ENCODE data around the gene GALK2.
"Not testable (repeated sequence)": the region's sequence is repeated elsewhere in the genome, so short reads cannot be mapped to it uniquely, and the experiment has no call there.

The GALK2 gene

DNA sequence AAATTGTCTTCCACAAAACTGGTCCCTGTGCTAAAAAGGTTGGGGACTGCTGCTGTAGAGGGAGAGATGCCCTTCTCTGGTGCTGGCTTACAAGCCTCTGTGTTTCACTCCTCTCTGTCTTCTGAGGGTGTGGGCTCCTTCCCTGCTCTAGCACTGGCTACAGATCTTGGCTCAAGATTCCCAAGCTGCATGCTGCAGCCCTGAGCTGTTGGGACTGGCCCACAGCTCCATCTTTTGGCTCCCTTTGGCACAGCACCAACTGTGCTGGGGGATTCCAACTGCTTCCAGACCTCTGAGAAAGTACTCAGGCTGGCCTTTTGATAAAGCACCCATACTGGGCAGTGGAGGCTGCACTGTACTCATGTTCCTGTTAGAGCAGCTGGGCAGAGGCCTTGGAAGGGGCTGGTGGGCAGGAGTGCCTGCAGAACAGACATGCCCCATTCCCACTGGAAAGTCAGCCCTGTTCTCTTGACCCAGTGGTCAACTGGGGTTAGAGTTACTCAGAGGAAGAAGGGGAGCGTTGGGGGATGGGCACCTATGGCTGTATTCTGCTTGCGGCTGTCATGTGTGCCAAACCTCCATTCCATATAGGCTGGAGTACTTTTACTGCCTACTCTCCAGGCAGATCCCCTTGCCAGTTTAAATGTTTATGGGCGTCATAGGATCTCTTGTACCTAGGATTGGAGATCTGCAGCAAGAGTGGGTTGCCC is 55.7 kb downstream of the GALK2 start:
- no peak for DNase-seq

GRCh38 chr15:49227602-49228001 is 57.6 kb downstream of the GALK2 start:
- no peak for DNase-seq

- DNase-seq = no peak
Observed at GRCh38 chr15:49229922-49230321, 59.9 kb downstream of the GALK2 start.

DNA sequence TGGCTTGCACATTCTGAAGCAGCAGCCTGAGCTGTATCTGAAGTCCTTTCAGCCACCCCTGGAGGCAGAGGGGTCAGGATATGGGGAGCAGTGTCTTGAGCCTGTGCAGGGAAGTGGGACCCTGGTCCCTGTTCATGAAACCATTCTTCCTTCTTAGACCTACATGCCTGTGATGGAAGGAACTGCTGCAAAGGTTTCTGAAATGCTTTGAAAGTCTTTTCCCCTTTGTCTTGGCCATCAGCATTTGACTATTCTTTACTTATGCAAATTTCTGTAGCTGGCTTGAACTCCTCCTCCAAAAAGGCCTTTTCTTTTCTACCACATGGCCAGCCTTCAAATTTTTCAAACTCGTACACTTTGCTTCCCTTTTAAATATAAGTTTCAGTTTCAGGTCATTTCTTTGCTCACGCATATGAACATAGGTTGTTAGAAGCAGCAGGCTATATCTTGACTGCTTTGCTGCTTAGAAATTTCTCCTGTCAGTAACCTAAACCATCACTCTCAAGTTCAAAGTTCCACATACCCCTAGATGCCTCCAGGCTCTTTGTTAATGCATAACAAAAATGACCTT is 62.3 kb downstream of the GALK2 start:
- no peak for DNase-seq

GRCh38 chr15:49235446-49236124 is 65.5 kb downstream of the GALK2 start:
- no peak for DNase-seq

DNA sequence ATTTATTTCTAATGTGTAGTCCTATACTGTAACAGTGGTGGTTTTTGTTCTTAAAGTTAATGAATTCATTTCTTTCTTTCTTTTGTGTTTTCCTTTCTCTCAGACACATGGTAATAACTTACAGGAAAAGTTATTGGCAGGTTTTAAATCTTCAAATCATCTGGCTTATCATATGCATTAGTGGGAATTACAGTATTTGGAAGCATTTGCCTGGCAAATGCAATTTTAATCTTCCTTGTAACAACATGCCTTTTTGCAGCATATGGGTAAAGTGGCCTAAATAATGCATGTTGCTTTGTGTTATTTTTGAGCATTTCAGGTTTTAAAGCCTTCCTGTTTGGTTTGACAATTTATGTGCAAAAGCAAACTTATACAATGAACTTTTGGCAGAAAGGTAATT is 66.8 kb downstream of the GALK2 start:
- DNase-seq = no peak

DNA sequence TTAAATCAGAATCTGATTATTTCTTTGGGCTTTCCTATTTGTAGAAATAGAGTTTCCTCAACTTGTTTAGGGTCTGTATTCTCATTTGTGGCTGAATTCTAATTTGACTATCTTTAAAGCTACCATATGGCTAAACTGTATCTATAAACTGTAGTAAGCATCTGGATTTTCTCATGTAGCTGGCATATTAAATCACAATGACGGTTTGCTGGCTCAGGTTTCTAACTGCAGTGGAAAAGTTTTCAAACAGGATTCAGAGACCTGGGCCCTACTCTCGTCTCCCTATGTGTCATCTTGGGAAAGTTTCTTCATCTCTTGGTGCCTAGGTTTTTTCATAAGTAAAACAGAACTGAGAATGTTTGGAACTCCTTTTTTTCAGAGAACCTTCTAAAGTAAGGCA is 68.3 kb downstream of the GALK2 start:
- DNase-seq = no peak

DNA sequence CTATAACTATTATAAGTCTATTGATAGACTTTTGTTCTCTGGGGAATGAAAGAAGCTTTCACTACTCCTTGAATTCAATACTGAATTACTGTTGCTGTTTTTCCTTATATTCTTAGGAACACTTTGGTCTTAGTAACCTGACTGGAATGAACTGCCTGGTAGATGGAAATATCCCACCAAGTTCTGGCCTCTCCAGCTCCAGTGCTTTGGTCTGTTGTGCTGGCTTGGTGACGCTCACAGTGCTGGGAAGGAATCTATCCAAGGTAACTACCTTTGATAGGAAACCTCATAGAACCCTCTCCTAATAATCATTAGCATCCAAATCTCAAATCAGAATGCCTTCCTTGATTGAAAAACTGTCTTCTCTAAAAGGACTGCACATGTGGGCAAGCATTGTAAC is 69.1 kb downstream of the GALK2 start:
- no peak for DNase-seq

DNA sequence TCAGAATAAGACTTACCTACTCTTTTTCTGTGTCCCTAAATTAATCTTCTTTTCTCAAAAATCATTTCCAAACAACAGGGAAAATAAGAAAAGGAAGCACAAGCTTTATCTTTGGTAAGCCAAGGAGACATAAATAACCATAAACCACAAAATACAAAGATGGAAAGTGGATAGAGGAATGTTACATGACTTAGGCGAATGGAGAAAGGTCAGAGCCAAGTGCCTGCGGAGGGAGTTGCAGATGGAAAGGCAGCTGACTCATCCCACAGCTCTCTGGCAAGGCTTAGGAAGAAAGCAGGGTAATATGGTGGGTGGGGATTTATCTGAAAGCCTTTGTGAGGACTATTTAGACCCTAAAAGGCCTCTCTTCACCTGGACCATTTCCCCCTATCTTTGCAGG is 72.8 kb downstream of the GALK2 start:
- DNase-seq = no peak

DNA sequence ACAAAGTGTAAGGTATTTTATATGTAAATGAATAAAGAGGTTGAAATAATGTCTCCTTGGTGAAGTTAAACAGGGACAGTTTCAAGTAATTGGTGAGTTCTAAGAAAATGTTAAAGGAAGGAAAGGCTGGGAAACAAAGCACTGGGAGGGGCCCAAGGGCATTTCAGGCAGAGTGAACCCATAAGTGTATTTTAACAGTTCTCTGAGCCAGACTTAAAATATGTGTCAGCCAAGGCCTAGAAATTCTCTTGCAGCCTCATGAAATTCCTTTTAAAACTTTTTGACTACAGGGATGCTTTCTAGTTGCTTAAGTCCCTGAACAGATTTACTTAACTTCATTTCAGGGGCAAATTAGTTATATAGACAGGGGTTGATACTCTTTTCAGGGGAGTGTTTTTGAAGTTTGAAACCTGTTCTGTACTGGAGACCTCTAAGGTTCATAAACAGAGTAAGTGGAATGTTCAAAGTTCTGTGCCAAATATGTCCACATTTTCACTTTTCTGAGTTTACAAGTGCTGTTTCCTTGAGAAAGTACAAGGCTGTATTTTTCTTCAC is 77.6 kb downstream of the GALK2 start:
- DNase-seq = no peak

DNA sequence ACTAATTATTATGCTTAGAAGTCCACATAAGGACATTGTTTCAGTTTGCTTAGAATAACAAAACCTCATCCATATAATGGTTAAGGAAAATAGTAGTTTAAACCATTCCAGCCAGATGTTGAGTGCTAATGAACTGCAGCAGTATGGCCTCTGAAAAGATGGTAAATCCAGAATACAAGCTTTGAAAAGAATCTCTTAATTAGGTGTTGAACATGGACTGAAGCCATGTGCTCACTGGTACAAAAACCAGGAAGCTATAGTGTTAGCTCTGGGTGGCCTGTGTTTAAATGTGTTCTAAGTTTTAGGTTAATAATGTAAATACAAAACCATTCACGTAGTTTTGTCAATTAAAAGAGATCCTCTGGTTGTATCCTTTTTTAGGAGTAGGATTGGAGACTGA is 78.2 kb downstream of the GALK2 start:
- DNase-seq = no peak

GRCh38 chr15:49255966-49256759 is 86.1 kb downstream of the GALK2 start:
- no peak for DNase-seq

DNA sequence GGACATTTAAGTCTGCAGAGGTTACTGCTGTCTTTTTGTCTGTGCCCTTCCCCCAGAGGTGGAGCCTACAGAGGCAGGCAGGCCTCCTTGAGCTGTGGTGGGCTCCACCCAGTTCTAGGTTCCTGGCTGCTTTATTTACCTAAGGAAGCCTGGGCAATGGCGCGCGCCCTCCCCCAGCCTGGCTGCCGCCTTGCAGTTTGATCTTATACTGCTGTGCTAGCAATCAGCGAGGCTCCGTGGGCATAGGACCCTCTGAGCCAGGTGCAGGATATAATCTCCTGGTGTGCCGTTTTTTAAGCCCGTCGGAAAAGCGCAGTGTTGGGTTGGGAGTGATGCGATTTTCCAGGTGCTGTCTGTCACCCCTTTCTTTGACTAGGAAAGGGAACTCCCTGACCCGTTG is 95.1 kb downstream of the GALK2 start:
- DNase-seq = not testable (repeated sequence)

- no peak for DNase-seq
Observed at GRCh38 chr15:49265911-49266310, 95.9 kb downstream of the GALK2 start.

DNA sequence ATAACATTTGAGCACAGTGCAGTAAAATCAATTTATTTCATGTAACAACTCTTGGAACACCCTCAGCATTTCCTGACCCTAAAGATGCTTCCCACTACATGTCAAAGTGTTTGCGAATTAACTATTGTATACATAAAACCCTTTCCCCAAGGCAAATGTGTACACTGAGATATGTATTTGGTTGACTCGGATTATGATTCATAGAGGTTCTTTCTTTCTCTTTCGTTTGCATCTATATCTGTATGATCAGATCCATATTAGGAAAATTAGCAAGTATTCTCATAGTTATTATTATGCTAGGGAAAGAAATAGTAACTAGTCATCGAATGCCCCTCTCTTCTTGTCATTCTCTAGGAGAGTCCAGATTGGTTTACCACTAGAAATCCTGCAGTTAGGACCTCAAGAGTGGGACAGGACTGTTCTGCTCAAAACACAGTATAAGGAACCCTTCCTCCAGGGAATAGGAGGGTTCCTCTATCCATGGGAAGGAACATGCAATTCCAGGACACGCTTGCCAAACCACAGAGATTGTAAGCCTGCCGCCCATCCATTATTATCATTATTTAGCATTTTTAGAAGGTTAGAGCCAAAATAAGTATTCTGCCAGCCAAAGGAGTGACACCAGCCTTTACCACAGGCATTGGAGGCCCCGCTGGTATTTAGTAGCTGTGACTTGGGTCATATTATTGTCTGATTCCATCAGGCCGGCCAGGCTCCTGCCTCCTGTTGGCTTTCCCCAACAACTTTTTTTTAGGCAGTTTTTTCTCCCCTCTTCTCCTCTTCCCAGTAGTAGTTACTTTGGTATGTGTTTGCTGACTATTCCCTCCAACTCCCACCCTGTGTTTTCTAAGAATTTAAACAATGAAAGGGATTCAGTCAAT is 100.7 kb downstream of the GALK2 start:
- DNase-seq = no peak

DNA sequence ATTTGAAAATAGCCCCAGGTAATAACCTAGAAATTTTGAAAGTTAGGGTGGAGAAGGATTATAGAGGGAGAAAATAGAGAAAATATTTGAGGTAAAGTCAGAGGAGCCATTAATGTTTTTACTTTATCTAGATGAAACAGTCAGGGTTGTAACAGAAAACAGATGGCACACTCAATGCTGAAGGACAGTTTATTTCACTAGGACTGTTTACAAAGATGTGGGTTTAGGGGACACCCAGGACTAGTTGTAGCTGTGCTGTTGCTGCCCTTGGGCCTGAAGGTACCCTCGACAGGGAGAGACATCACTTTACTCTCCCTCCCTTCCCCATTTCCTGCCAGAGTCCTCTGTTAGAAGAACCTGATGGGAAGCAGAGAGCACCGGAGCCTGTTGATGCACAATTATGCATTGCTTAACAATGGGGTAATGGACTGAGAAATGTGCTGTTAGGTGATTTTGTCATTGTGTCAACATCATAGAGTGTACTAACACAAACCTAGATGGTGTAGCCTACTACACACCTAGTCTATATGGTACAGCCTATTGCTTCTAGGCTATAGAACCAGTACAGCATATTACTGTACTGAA is 103.8 kb downstream of the GALK2 start:
- DNase-seq = no peak

DNA sequence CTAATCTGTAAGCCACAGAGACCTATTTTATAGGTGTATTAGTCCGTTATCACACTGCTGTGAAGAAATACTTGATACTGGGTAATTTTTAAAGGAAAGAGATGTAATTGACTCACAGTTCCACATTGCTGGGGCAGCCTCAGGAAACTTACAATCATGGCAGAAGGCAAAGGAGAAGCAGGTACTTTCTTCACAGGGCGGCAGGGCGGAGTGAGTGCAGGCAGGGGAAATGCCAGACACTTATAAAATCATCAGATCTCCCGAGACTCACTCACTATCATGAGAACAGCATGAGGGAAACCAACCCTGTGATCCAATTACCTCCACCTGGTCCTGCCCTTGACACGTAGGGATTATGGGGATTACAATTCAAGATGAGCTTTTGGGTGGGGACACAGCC is 108.7 kb downstream of the GALK2 start:
- DNase-seq = no peak

GRCh38 chr15:49279521-49280456 is 109.7 kb downstream of the GALK2 start:
- no peak for DNase-seq

- DNase-seq = no peak
Observed at GRCh38 chr15:49282366-49282765, 112.3 kb downstream of the GALK2 start.

DNA sequence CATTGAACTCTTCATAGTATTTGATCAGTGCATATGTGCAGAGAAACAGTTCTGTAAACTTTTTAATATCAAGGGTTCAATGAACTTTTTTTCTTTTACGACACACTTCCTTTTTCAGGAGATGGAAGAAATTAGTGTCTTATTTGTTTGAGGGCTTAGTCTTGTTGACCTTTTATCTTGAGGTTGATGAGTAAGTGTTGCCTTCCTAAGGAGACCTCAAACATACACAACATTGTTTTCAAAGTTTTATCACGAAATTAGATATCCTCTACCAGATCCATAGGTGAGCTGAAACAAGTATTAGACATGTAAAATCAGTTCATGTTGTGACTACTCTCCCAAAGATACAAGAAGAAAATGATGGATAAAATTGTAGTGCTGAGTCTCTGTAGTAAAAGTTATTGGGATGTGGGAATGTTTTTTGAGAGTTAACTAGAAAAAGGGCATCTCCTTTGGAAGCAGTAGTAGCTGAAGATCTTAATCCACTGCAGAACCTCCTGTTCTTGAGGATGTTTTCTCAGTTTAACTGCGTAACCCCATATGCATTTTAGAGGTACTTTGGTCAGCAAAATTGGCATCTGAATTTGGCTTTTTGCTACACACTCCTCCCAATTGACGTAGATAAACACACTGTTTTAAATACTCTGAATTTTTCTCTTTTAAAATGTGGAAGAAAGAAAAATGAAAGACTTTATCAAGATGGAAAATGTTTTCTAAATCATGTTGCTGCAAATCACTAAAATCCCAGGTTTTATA is 116.8 kb downstream of the GALK2 start:
- DNase-seq = no peak
